Ectodermal cell (in vitro differentiated cells): ENCODE measurements around the gene EPHA5. TPM values are rescaled to one million over a fixed set of nuclear protein-coding genes. Genes with fewer than 3 reads are reported as not detected.

Experiments used
- H3K27ac ChIP-seq: 2 replicates; pipeline ENCODE4 v1.7.0; 2013; ENCODE audit warnings: mild to moderate bottlenecking, low read depth, low read length; ENCODE audit not compliant: insufficient read depth, poor library complexity, severe bottlenecking
- H3K27me3 ChIP-seq: 2 replicates; pipeline ENCODE4 v1.7.0; 2013; ENCODE audit warnings: mild to moderate bottlenecking, low read length; ENCODE audit not compliant: insufficient read depth, control insufficient read depth, poor library complexity, severe bottlenecking
- H3K36me3 ChIP-seq: one replicate; pipeline ENCODE4 v1.7.0; 2013; ENCODE audit warnings: low read length; ENCODE audit not compliant: control insufficient read depth, insufficient read depth
- H3K4me1 ChIP-seq: one replicate; pipeline ENCODE4 v1.7.0; 2013; ENCODE audit warnings: low read length; ENCODE audit not compliant: control insufficient read depth, insufficient read depth
- H3K4me3 ChIP-seq: 2 replicates; pipeline ENCODE4 v1.7.0; 2013; ENCODE audit warnings: low read depth, low read length, control low read depth; ENCODE audit not compliant: insufficient read depth
- H3K9me3 ChIP-seq: 2 replicates; pipeline ENCODE4 v1.7.0; 2013; ENCODE audit warnings: mild to moderate bottlenecking, low read length, moderate library complexity; ENCODE audit not compliant: control insufficient read depth
- WGBS, 2 experiments: methylation state at CpG; one replicate each; pipeline ENCODE4 v1.1.7; 2013; ENCODE audit warnings: missing lambda C conversion rate in 2 of 2; 5-methylcytosine and 5-hydroxymethylcytosine counted together
- polyA plus RNA-seq, 4 experiments: library from polyadenylated mRNA; stranded (reverse); fragments of 50-300 nt; gene quantifications; one replicate each; pipeline ENCODE4 v1.2.3, GENCODE V29; 2013

The EPHA5 gene
- 0.19 TPM for polyA plus RNA-seq (2013, experiment 1 of 4)
- polyA plus RNA-seq (2013, experiment 2 of 4) = 0.11 TPM
- 0.05 TPM for polyA plus RNA-seq (2013, experiment 3 of 4)
- 0.28 TPM for polyA plus RNA-seq (2013, experiment 4 of 4)

DNA sequence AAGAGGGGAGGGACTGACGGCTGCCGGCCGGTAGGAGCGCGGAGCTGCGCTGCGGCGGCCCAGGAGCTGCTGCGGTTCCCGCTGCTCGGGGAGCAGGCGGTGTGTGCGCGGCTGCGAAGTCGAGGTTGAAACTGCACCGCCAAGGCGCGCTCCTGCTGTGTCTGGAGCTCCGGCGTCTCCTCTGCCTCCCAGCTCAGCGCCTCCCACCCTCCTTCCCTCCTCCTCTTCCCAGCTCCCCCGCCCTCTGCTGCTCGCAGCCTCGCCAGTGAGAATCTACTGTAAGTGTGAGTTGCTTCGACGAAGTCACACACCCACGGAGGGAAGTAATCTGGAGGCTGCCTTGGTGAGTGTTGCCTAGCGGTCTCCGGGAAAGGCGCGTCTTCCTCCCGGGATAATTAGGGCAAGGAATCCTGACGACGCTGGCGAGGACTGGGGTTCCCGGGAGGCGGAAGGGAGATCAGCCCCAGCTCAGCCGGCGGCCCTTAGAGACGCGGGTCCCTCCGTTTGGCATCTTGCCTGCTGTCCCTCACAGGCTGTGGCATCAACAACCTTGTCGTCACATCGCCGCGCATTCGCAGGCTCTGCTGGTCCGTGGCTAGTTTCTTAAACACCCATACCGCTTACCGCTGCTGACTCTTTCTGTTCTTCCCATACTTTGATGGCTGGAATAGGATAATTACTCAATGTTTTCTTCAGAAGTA is at the start of gene EPHA5:
TSS of gene EPHA5 (minus strand) at position 159 of the 701 bp plus-strand sequence. CDS start 747 bp downstream, outside the sequence.
- H3K4me3 ChIP-seq = peak within 1 kb of the TSS; percentile 43
- no peak within 1 kb of the TSS for H3K27ac ChIP-seq
- peaks cover 76% of the 10 kb centered on the region for H3K27me3 ChIP-seq
- H3K9me3 ChIP-seq = no peaks in the 10 kb centered on the region
- 0% methylated on average over 51 of the region's 51 CpGs for WGBS, 2 experiments
- H3K4me1 ChIP-seq = peaks cover 6% of the 10 kb centered on the region
- no peaks in the 10 kb centered on the region for H3K36me3 ChIP-seq

DNA sequence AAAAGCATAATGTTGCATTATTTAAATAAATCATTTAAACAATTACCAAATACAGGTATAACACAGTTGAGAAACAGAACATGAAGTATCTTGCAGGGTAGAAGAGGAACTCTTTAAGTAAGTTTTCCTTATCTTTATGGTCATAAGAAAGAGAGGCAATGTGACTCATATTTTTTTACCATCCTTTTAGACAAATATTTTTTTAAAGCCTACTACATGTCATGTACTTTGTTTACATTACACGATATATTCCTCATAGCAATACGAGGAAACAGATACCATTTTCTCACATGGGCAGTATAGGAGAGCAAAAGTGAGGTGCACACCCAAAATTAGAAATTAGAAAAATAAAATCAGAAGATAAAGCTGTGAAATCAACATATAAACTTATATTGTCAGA is 49.3 kb upstream of the EPHA5 start:
- 95 to 100% methylated on average over 2 of the region's 2 CpGs for WGBS, 2 experiments
- no peaks in the 10 kb centered on the region for H3K36me3 ChIP-seq
- H3K27me3 ChIP-seq = no peaks in the 10 kb centered on the region
- no peaks in the 10 kb centered on the region for H3K4me1 ChIP-seq
- no peak overlapping the region for H3K27ac ChIP-seq
- no peaks in the 10 kb centered on the region for H3K9me3 ChIP-seq
- no peak overlapping the region for H3K4me3 ChIP-seq

DNA sequence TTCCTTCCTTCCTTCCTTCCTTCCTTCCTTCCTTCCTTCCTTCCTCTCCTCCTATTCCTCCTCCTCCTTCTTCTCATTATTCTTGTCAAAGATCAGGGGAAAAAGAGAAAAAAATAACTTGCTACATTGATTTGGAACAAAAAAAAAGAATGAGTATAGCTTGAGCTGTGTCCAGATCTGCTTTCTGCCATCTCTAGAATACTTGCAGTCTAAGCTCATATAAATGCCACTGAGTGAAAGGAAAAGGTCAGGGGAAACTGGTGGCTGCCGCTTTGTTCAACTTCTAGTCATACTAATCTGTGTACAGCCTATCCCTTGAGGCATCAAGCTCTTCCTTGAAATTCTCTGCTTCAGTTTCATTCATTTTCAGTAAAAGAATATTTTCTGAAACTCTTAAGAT is 28.3 kb upstream of the EPHA5 start:
- no peaks in the 10 kb centered on the region for H3K9me3 ChIP-seq
- no peaks in the 10 kb centered on the region for H3K4me1 ChIP-seq
- H3K27ac ChIP-seq = no peak overlapping the region
- no peaks in the 10 kb centered on the region for H3K36me3 ChIP-seq
- H3K27me3 ChIP-seq = no peaks in the 10 kb centered on the region
- WGBS, 2 experiments = 80 to 81% methylated on average over 1 of the region's 1 CpG
- no peak overlapping the region for H3K4me3 ChIP-seq

DNA sequence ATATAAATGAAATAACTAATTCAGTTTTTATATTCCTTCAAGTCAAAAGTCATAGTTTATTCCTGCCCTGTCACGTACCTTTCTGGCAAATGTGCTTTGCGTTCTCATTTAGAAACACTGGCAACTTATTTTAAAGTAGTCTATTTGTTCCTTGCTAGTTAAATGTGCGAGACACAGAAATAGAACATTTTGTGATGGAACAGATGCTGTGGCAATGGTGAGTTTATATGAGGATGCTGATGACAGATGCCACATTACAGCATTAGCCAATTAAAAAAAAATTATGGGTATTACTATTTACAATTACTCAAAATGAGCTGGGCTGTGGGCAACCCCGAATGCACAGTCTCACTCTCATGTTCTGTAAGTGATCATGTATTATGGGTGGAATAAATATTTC is 26.1 kb upstream of the EPHA5 start:
- Histone ChIP-seq H3K36me3 (no peaks in the 10 kb centered on the region), H3K4me3 (no peak overlapping the region), H3K27me3 (no peaks in the 10 kb centered on the region), H3K9me3 (no peaks in the 10 kb centered on the region), H3K4me1 (no peaks in the 10 kb centered on the region), H3K27ac (no peak overlapping the region)
- WGBS, 2 experiments = 63 to 70% methylated on average over 3 to 4 of the region's 4 CpGs

DNA sequence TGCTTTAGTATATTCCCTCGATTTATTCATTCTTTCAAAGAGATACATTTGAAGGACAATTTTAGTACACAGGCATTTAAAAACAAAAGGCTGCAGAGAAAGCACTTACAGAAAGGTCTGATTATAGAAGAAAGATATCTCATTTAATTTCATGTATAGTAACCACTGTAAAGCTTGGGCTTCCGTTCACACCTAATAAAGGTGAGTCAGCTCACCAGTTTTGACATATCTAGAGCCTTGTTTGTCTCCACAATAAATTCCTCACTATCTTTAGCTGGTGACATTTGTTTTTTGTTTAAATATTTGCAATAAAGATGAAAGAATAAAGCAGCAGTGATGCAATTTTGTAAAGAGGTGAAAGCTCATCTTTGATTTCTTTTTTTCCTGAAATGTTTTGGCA is 1.1 kb upstream of the EPHA5 start:
- Histone ChIP-seq H3K27me3 (peaks cover 67% of the 10 kb centered on the region), H3K4me1 (peaks cover 6% of the 10 kb centered on the region), H3K36me3 (no peaks in the 10 kb centered on the region), H3K27ac (no peak overlapping the region), H3K4me3 (no peak overlapping the region), H3K9me3 (no peaks in the 10 kb centered on the region)
- WGBS, 2 experiments = 69% methylated on average over 2 of the region's 2 CpGs; no CpG with 5 or more reads in 1 of the 2 experiments

DNA sequence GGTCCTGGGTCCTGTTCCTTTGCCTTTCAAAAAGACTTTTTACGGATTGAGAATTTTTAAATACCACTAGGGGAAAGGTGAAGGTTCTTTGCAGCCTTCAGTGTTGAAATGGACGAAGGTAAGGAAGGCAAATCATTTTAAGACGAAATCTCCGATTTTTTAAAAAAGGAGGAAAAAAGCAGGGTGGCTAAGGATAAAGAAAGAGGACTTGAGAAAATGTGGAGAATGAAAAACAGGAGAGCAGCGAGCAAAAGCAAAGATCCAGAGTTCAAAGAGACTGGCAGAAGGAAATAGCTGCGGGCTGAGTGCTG is 314 bp downstream of the EPHA5 start:
- Histone ChIP-seq H3K27ac (no peak overlapping the region), H3K9me3 (no peaks in the 10 kb centered on the region), H3K27me3 (peaks cover 76% of the 10 kb centered on the region), H3K4me1 (peaks cover 6% of the 10 kb centered on the region), H3K4me3 (peak overlapping the region; percentile 43), H3K36me3 (no peaks in the 10 kb centered on the region)
- 2 to 3% methylated on average over 6 of the region's 6 CpGs for WGBS, 2 experiments

DNA sequence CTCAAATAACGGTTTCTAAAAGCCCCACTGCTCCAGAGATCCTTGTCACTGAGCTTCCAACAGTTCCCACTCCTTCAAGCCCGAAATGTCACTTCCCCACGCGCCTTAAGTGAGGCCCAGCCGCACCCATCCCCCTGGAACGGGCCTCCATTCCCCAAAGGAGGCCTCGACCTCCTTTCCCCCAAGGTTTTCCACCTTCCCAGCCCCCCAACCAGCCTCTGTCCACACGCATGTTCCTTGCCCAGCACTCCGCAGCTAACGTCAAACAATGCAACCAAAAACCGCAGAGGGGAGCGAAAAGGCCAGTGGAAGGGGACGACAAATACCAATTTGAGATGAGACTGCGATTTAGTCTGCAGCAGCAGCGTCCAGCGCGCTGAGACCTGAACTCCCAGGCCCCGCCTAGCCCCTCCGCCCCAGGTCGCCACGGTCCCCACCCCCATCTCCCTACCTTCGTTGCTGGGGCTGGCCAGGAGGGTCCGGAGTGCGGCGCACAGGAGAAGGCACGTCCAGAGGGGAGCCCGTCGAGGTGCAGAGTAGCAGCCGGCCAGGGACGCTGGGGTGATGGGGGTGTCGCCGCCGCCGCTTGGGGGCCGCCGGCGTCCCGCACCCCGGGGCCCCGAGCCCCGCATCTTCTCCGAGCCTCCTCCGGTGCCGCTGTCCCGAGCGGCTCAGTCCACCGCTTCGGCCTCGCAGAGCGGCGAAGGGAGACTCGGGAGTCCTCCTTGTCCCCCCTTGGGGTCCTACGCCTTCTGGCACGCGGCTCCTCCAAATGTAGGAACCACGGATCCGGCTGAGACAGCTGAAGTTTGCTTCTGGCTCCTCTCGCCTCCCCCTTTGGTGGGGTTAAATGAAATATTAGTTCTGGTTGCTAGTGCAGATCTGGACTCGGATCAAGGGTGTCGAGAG is 924 bp downstream of the EPHA5 start:
- Histone ChIP-seq H3K9me3 (no peaks in the 10 kb centered on the region), H3K27me3 (peaks cover 76% of the 10 kb centered on the region), H3K36me3 (no peaks in the 10 kb centered on the region), H3K27ac (no peak overlapping the region), H3K4me1 (peaks cover 6% of the 10 kb centered on the region), H3K4me3 (peak overlapping the region; percentile 43)
- WGBS, 2 experiments = 1 to 2% methylated on average over 60 of the region's 60 CpGs

DNA sequence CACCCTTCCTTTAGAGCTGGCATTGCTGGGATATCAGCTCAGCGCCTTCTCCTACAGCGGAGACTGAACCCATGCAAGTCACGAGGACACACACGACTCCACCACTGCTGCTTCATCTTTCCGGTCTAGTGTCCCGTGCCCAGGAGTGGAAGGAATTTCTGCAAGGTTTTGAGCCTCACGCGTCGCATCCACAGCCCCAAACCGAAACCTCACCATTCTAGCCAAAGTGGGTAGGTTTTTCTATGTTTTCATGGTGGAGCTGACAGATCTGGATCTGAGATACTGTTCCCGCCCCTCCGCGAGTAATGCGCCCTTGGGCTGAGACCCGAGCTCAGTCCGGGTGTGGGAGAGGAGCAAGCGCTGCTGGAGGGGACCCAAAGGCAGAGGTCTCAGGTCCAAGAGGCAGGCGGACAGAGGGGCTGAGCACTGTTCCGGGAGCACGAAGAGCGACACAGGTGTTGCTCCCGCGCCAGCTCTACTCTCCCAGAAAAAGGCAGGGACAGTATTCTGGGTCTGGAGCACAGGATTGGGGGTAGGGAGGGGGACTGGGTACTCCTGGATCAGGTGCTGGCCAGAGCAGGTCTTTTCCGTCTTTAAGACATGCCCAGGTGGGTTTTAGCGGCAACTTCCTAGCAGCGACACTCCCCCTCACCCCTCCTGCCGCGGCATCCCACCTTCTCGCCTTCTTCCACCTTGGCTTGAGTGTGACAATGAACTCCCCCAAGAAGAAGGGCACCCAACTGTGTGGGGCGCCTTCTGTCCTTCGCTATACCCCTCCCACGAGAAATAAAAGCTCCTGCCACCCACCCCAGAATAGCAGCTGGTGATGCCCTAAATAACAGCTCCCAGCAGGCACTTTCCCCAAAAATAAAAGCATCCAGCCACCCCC is 1.8 kb downstream of the EPHA5 start:
- 3 to 4% methylated on average over 32 of the region's 32 CpGs for WGBS, 2 experiments
- Histone ChIP-seq H3K27ac (no peak overlapping the region), H3K27me3 (peaks cover 76% of the 10 kb centered on the region)

DNA sequence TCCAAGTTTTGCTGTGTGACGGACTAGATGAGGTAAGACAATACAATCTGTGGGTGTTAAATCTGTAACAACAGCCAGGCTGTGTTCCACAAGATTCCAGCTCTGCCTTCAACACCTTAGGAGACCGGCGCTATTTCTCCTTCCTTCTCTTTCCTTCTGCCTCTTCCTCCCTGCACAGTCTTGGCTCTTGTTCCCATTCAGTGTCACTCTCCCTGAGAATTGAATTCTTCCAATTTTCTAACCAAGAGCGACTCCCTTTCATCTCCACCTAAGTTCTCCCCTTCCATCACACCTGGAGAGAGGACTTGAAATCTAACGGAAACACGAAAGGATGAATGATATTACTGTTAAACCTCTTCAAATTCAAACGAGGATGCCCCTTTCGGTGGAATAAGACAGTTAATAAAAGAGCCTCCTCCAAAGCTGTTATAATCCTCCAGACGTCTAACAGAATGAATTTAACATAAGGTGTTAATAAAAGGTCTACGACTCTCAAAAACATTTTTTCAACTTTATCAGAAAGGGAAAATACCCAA is 2.7 kb downstream of the EPHA5 start:
- WGBS, 2 experiments = 14 to 18% methylated on average over 4 to 8 of the region's 10 CpGs
- Histone ChIP-seq H3K4me3 (no peak overlapping the region), H3K27me3 (peaks cover 71% of the 10 kb centered on the region), H3K4me1 (peaks cover 6% of the 10 kb centered on the region), H3K9me3 (no peaks in the 10 kb centered on the region), H3K27ac (no peak overlapping the region), H3K36me3 (no peaks in the 10 kb centered on the region)

More for the DNA sequence above, 1.8 kb downstream of the EPHA5 start:
- peak overlapping the region; percentile 23 for H3K4me3 ChIP-seq
- no peaks in the 10 kb centered on the region for H3K36me3 ChIP-seq
- H3K9me3 ChIP-seq = no peaks in the 10 kb centered on the region
- peaks cover 6% of the 10 kb centered on the region for H3K4me1 ChIP-seq
